Hematopoietic multipotent progenitor cell treated with erythropoietin and hydrocortisone succinate and interleukin-3 and kit ligand, for 15 days (in vitro differentiated cells): ENCODE measurements around the gene TOMM6.

ENCODE experiments used
- DNase-seq: peaks from one replicate; pipeline ENCODE4 v3.0.0-alpha.2; 2015; ENCODE audit warnings: low spot score

The TOMM6 gene

DNA sequence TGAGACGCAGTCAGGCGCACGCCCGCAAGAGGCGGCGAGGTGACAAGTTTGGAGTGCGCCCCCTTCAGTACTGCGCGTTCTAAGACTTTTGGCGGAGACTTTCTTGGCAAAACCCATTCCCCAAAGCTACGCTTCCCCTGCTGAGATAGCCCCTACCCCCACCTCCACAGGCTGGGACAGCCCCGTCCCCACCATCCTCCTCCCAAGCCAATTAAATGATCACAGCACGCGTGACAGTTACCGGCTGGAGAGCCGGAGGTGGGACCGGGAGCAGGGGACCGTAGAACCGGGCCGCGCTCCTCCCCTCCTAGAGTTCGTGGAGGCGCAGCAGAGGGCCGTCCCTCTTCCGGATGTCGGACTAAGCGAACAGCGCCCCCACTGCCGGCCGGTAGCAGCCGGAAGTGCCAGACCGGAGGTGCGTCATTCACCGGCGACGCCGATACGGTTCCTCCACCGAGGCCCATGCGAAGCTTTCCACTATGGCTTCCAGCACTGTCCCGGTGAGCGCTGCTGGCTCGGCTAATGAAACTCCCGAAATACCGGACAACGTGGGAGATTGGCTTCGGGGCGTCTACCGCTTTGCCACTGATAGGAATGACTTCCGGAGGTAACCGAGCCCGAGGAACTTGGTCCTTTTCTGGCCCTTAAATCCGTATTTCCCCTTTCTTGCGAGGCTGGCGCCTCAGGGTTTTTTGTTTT, at the start of gene TOMM6:
TSS of gene TOMM6 (plus strand) at position 476 of the 699 bp plus-strand sequence. CDS start at position 480, 4 bp downstream.
- DNase-seq = peak; percentile 95

DNA sequence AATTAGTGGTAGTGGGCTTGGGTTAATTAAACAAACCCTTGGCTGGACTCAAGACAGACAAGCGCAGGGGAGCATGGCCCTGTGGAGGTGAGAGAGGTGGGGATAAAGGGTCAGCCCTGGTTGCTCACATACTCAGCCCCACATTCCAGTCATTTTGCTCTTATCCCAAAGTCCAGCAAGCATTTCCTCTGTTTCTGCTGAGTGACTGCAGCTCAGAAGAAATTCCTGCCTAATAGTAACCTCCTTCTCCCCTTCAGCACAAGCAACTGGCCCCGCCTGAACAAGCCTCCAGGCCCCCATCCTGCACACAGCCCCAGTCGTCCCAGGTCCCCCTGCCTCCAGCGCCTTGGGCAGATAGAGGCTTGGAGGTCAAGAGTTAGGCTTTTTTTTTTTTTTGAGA, 48.5 kb upstream of the TOMM6 start:
- DNase-seq = no peak

DNA sequence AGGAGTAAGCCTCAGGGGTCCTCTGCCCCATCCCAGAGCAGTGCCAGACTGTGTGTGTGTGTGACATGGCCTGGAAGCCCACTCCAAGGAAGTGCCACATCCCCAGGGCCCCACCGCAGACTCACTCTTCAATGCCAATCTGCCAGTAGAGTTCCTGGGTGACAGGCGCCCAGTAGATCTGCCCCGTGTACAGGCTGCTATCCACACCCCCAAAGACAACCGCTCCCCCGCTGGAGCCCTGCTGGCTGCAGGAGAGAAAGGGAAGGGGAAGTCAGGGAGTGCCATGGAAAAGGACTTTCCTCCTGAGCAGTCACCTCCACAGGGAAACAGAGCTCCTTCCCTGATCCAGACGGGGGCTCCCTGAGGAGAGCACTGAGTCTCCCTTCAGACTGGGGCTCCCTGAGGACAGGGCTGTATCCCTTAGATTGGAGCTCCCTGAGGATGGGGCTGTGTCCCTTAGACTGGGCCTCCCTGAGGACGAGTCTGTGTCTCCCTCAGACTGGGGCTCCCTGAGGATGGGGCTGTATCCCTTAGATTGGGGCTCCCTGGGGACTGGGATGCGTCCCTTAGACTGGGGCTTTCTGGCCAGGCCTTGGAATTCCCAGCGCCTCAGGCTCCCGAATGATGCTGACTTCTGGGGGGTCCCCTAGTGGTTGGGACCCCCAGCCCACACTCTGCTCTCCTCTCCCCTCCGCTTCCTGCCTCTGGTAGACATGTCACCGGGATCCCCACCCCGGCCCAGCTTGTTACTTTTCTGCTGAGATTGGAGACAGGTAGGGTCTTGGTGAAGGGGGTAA, 46.9 kb upstream of the TOMM6 start:
- DNase-seq = no peak

- no peak for DNase-seq
These were observed 45.6 kb upstream of the TOMM6 start for GRCh38 chr6:41741625-41742490.

DNA sequence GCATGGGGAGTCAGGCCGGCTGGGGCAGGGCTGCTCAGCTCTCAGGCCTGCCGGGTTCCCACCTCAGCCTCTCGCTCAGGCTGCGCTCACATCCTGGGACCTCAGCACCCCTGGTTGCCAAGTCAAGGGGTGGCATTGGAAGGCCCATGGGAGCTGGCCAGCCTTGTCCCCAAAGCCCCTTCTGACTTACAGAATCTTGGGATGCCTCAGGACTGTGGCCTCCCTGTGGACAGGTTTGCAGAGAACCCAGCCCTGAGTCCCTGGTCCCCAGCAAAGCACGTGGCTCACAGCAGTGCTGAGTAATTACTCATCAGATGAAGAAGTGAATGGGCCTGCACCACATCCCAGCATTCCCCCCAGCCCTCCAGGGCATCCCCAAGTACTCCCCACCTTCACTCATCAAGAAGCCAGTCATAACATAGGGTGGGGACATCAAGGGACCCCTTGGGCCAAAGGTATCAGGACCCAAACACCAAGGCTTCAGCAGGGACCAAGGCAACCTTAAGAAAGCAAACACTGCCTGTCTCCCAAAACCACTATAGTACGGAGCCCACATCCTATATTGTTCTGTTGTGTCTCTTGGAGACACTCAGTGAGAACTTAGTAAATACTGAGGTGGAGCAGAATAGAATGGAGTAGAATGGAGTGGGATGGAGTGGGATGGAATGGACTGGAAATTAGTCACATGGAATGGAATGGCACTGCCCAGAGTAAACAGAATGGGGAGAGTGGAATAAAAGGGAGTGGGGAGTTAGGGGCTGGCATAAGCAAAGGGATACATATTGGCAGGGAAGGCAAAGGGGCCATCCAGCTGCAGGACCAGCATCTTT, 43.9 kb upstream of the TOMM6 start:
- no peak for DNase-seq

DNA sequence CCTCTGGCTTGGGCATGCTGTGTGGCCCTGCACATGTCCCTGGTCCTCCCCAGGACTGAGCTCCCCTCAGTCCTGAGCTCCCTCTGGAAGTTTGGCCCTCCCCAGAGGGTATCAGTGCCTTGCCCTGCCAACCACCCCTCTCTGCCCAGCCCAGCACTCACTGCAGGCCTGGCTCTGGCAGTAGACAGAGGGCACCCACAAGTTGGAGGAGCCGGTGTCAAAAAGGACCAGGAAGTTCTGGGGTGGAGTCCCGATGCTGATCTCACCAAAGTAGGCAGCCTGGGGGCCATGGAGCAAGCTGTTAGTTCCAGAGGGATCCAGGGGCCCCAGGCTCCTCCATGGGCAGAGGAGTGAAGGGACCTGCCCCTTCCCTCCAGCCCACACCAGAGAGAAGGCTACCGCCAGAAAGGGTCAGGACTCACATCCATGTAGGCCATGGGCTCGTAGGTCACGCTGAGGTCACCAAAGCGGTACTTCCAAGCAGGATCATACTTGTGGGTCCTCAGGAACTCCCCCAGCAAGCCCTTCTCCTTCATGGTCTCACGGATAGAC, 43.2 kb upstream of the TOMM6 start:
- no peak for DNase-seq

- DNase-seq = no peak
These were observed 41.4 kb upstream of the TOMM6 start for GRCh38 chr6:41746107-41746506.

- no peak for DNase-seq
These were observed 40.0 kb upstream of the TOMM6 start, which contains the start of gene PGC for GRCh38 chr6:41747256-41748101. Gene PGC, minus strand, starts transcription at chr6:41747397. Its CDS starts 63 bp downstream, at chr6:41747334.

- DNase-seq = no peak
These were observed 39.4 kb upstream of the TOMM6 start for GRCh38 chr6:41748102-41748477.

DNA sequence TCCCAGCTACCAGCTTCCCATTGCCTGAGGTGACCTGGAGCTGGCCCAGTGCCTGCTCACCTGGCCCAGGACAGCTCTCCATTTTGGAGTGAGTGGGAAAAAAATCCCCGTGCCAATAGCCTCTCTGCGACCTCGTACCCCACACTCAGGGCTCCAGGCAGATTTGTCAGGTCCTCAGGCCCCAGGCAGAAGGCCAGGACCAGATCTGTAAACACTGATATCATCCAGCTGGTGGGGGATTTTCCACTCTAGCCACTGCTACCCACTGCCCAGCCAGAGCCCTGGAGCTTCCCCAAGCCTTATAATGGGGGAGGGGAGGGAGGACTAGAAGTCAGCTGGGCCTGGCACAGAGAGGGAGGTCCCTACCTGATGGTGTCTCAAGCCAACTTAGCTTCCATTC, 39.0 kb upstream of the TOMM6 start:
- no peak for DNase-seq

GRCh38 chr6:41750374-41750773, 37.1 kb upstream of the TOMM6 start:
- DNase-seq = no peak

DNA sequence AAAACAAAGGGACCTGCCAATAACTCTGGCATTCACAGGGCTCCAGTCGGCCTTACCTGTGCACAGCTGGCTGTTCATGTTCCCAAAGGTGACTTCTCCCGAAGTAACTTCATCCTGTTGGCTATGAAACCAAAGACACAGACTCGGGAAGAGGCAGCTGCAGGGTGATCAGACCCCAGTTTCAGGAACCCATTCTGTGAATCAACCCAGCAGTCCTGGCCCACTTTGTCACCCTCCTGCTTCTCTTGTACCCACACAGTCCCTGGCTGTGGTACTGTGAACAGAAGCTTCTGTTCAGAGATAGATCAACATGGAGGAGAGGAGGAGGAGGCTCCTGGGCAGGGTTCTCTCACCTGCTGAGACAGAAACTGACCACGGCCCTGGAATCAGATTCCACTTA, 31.6 kb upstream of the TOMM6 start:
- DNase-seq = no peak

DNA sequence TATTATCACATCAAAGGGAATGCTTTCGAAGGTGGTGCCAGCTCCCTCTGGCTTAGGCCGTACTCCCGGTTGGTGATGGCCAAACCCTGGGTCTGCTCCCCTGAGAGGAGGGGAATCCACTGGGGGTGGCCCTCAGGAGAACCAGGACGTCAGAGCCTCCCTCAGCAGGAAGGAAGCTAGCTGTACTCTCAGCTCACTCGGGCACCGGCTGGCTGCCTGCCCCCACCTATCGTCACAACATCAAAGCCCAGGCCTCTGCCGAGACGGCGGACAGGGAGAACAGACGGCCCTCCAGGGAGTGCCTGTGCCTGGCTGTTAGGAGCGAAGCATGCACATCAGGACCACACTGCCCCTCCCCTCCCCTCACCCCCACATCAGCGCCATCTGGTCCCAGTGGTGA, 31.1 kb upstream of the TOMM6 start:
- no peak for DNase-seq

DNA sequence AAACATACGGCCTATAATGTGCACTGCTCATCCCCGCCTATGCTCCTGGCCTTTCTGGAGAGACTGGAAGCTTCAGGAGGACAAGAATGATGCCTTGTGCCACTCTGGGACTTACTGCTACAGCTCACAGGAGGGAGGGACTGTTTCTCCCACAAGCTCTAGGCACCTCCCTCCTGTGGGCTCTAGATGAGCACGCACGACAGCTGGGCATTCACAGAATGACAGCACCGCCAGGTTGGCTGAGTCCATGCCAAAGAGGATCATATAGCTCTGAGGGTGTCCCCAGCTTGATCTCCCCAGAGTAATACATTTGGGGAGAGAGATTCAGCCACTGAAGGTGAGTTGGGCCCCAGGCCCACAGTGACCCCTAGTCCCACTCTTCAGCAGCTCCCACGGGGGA, 30.2 kb upstream of the TOMM6 start:
- DNase-seq = no peak

DNA sequence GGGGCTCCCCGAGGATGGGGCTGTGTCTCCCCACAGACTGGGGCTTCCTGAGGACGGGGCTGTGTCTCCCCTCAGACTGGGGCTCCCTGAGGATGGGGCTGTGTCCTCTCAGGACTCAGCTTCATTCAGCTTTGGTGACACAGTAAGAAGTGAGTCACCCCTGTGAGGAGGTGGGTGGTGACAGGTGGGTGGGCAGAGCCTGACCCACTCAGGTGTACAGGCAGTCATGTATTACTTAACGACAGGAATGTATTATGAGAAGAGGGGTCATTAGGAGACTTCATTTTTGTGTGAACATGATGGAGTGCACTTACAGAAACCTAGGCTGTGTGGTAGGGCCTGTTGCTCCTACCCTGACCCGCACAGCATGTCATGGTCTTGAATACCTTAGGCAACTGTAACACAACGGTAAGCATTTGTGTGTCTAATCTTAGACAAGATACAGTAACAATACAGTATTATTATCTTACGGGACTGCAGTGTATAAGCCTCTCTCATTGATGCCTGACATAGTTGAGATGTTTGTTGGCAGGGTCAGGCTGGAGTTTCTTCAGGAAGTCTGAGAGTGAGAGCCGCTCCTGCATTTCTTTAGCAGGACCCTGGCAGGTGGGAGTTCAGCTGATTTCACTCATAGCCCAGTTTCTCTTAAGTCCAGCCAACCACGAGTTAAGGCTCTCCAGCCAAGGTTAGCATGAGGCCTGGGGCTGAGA, 29.4 kb upstream of the TOMM6 start:
- DNase-seq = no peak

DNA sequence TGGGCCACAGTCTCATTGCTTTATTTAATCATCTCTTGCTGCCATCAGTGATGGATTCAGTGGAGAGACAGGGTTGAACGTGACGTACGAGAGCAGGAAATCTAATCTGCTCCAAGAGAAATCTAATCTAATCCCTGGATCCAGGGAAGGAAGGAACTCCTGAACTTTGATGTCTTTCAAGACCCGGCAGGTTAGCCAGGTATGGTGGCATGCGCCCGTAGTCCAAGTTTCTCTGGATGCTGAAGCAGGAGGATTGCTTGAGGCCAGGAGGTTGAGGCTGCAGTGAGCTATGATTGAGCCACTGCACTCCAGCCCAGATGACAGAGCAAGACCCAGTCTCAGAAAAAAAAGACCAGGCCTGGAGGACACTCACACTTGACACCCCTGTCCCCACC, 28.9 kb upstream of the TOMM6 start:
- DNase-seq = no peak

GRCh38 chr6:41759106-41759904, 28.2 kb upstream of the TOMM6 start:
- no peak for DNase-seq

- no peak for DNase-seq
These were observed 27.5 kb upstream of the TOMM6 start for GRCh38 chr6:41759905-41760579.
